HL-60/S4 (cell line): ENCODE data around the gene FOXL2NB.

ENCODE experiments used
- in situ Hi-C: fragments of 300-500 bp; cut with MboI; formaldehyde crosslinking; loops from 2 replicates; pipeline ENCODE4 v1.14.3; 2022; ENCODE audit warnings: low sequenced_read_pairs

The FOXL2NB gene

GRCh38 chr3:138946663-138947494, at the start of gene FOXL2NB, which contains the start of gene FOXL2:
FOXL2NB (plus strand) TSS chr3:138947217; CDS start chr3:138947365, 148 bp downstream.
FOXL2 (minus strand) TSS chr3:138947137; CDS start chr3:138946722, 415 bp downstream.
- in situ Hi-C loops: loop anchor here (25.0 kb wide), 1 partner anchor 860 kb away; no protein-coding TSS in a partner anchor

- in situ Hi-C loops: no loop called here
These were observed 48.7 kb upstream of the FOXL2NB start for GRCh38 chr3:138898301-138898700.

- in situ Hi-C loops: no loop called here
These were observed 48.3 kb upstream of the FOXL2NB start for GRCh38 chr3:138898708-138899107.

- in situ Hi-C loops: no loop called here
These were observed 47.5 kb upstream of the FOXL2NB start for GRCh38 chr3:138899351-138899991.

GRCh38 chr3:138901567-138901966, 45.5 kb upstream of the FOXL2NB start:
- in situ Hi-C loops: no loop called here

GRCh38 chr3:138902171-138902570, 44.8 kb upstream of the FOXL2NB start:
- in situ Hi-C loops: no loop called here

GRCh38 chr3:138907539-138907938, 39.5 kb upstream of the FOXL2NB start:
- in situ Hi-C loops: no loop called here

- in situ Hi-C loops: no loop called here
These were observed 38.2 kb upstream of the FOXL2NB start for GRCh38 chr3:138908846-138909245.

GRCh38 chr3:138909904-138910303, 37.1 kb upstream of the FOXL2NB start:
- in situ Hi-C loops: no loop called here

GRCh38 chr3:138911621-138912020, 35.4 kb upstream of the FOXL2NB start:
- in situ Hi-C loops: no loop called here

GRCh38 chr3:138912237-138912636, 34.8 kb upstream of the FOXL2NB start:
- in situ Hi-C loops: no loop called here

- in situ Hi-C loops: no loop called here
These were observed 33.3 kb upstream of the FOXL2NB start for GRCh38 chr3:138913766-138914165.

- in situ Hi-C loops: loop anchor here (5.0 kb wide), 1 partner anchor 318 kb away; no protein-coding TSS in a partner anchor
These were observed 32.0 kb upstream of the FOXL2NB start for GRCh38 chr3:138914870-138915502.

- in situ Hi-C loops: loop anchor here (5.0 kb wide), 1 partner anchor 318 kb away; no protein-coding TSS in a partner anchor
These were observed 31.2 kb upstream of the FOXL2NB start for GRCh38 chr3:138915503-138916498.

- in situ Hi-C loops: loop anchor here (5.0 kb wide), 1 partner anchor 320 kb away; no protein-coding TSS in a partner anchor
These were observed 30.2 kb upstream of the FOXL2NB start for GRCh38 chr3:138916824-138917223.

GRCh38 chr3:138919325-138919724, 27.7 kb upstream of the FOXL2NB start:
- in situ Hi-C loops: loop anchor here (5.0 kb wide), 1 partner anchor 322 kb away; no protein-coding TSS in a partner anchor

- in situ Hi-C loops: loop anchor here (10.0 kb wide), 2 partner anchors 227 to 447 kb away; no protein-coding TSS in a partner anchor
These were observed 25.4 kb upstream of the FOXL2NB start for GRCh38 chr3:138921316-138922292.

- in situ Hi-C loops: loop anchor here (10.0 kb wide), 2 partner anchors 228 to 448 kb away; no protein-coding TSS in a partner anchor
These were observed 24.6 kb upstream of the FOXL2NB start for GRCh38 chr3:138922400-138922799.
